HG03558 (cell line): ENCODE measurements around the gene RAB3C.

ENCODE experiments used
- ATAC-seq: cut with Tn5 transposase; IDR thresholded peaks from one replicate; pipeline ENCODE4 v1.9.1; 2021; ENCODE audit warnings: moderate number of reproducible peaks; ENCODE audit not compliant: unreplicated experiment; ENCODE audit errors: extremely low read depth

The RAB3C gene

GRCh38 chr5:58901271-58901670, 318.4 kb downstream of the RAB3C start:
- no peak for ATAC-seq

GRCh38 chr5:58902305-58902704, 319.4 kb downstream of the RAB3C start:
- ATAC-seq: no peak

GRCh38 chr5:58902765-58903164, 319.9 kb downstream of the RAB3C start:
- ATAC-seq: no peak

GRCh38 chr5:58904737-58905136, 321.9 kb downstream of the RAB3C start:
- no peak for ATAC-seq

GRCh38 chr5:58905944-58906343, 323.1 kb downstream of the RAB3C start:
- ATAC-seq: no peak
